Prostate gland (tissue), 2 donors: ENCODE results near the gene COL11A2. TPM values are rescaled to one million over a fixed set of nuclear protein-coding genes. Genes with fewer than 3 reads are reported as not detected.

Source experiments
- DNase-seq: peaks from one replicate; pipeline ENCODE4 v3.0.0-alpha.2; 2019; ENCODE audit warnings: low spot score
- H3K27ac ChIP-seq, 2 donors: fragments of 200-600 bp; sonication (generic); 2 replicates each; pipeline ENCODE4 v1.5.1; 2017 to 2019
- H3K27me3 ChIP-seq: fragments of 200-600 bp; sonication (generic); replicated peaks from 2 replicates; pipeline ENCODE4 v1.5.1; 2019; ENCODE audit not compliant: insufficient read depth
- H3K36me3 ChIP-seq, 2 donors: fragments of 200-600 bp; sonication (generic); 1 replicate in 1 of 2; 2 replicates in 1 of 2; pipeline versions ENCODE4 v1.5.1 to v1.8.1; 2017 to 2019
- H3K4me1 ChIP-seq: fragments of 200-600 bp; sonication (generic); replicated peaks from 2 replicates; pipeline ENCODE4 v1.5.1; 2019
- H3K4me3 ChIP-seq, 2 donors: fragments of 200-600 bp; sonication (generic); 2 replicates each; pipeline ENCODE4 v1.5.1; 2017 to 2019
- H3K9me3 ChIP-seq: fragments of 200-600 bp; sonication (generic); 2 replicates; pipeline ENCODE4 v1.5.1; 2017
- CTCF ChIP-seq, 4 experiments: fragments of 200-600 bp in 2 of 4; fragments of 450-650 bp in 2 of 4; sonication (generic) in 2 of 4; IDR thresholded peaks; 1 replicate in 3 of 4; 2 replicates in 1 of 4; pipeline ENCODE4 v1.5.1; 2016 to 2019; ENCODE audit warnings: antibody characterized with exemption in 4 of 4, mild to moderate bottlenecking in 2 of 4, moderate library complexity in 2 of 4
- POLR2A ChIP-seq: fragments of 450-650 bp; IDR thresholded peaks from one replicate; pipeline ENCODE4 v1.6.1; 2016; ENCODE audit warnings: antibody characterized with exemption, mild to moderate bottlenecking
- POLR2AphosphoS5 ChIP-seq: sonication (generic); formaldehyde crosslinking; IDR thresholded peaks from one replicate; pipeline ENCODE4 v1.6.1; 2017; ENCODE audit warnings: antibody characterized with exemption
- WGBS: methylation state at CpG from one replicate; pipeline ENCODE4 v1.1.5; 2018; 5-methylcytosine and 5-hydroxymethylcytosine counted together
- intact Hi-C: fragments of 100-400 bp; cut with DNase I; formaldehyde crosslinking; loops from one replicate; pipeline ENCODE4 v1.14.2; 2022
- total RNA-seq, 2 donors: library from RNA; depleted of rRNA; stranded (reverse); fragments of >200 nt; gene quantifications; one replicate each; pipeline ENCODE4 v1.1.0, GENCODE V29; 2016

Gene COL11A2
- total RNA-seq, 2 donors from 2014 or later: 0.91 to 3.6 TPM

- peaks cover 0 to 6% of the 10 kb centered on the region in 2 donors for H3K36me3 ChIP-seq
- H3K9me3 ChIP-seq: no peaks in the 10 kb centered on the region
- WGBS: 4% methylated on average over 4 of the region's 4 CpGs
- H3K4me3 ChIP-seq: peak overlapping the region in 1 of 2 donors; percentile 63
- TF ChIP-seq POLR2A: no peak
- no peak for DNase-seq
- peak overlapping the region in 1 of 2 donors; percentile 58 for H3K27ac ChIP-seq
- H3K27me3 ChIP-seq: no peaks in the 10 kb centered on the region
- intact Hi-C loops: no loop called here
- H3K4me1 ChIP-seq: peaks cover 6% of the 10 kb centered on the region
These were observed 11.8 kb upstream of the COL11A2 start for GRCh38 chr6:33204165-33204414.

GRCh38 chr6:33203443-33204164, 11.3 kb upstream of the COL11A2 start:
- TF ChIP-seq POLR2A (no peak), CTCF (IDR thresholded peaks at IDR 0.05) (no peak), POLR2AphosphoS5 (no peak)
- no peaks in the 10 kb centered on the region for H3K9me3 ChIP-seq
- no peak overlapping the region for H3K27ac ChIP-seq
- no peak for DNase-seq
- peaks cover 6% of the 10 kb centered on the region for H3K4me1 ChIP-seq
- 89% methylated on average over 7 of the region's 7 CpGs for WGBS
- H3K36me3 ChIP-seq: peaks cover 0 to 6% of the 10 kb centered on the region in 2 donors
- H3K4me3 ChIP-seq: no peak overlapping the region
- intact Hi-C loops: no loop called here
- no peaks in the 10 kb centered on the region for H3K27me3 ChIP-seq

- Histone ChIP-seq H3K4me3 (no peak overlapping the region), H3K36me3 (peaks cover 0 to 6% of the 10 kb centered on the region in 2 donors), H3K4me1 (peaks cover 6% of the 10 kb centered on the region), H3K27me3 (no peaks in the 10 kb centered on the region), H3K27ac (no peak overlapping the region), H3K9me3 (no peaks in the 10 kb centered on the region)
- intact Hi-C loops: no loop called here
- no peak for TF ChIP-seq POLR2A
- 86% methylated on average over 6 of the region's 6 CpGs for WGBS
- no peak for DNase-seq
These were observed 10.5 kb upstream of the COL11A2 start for GRCh38 chr6:33202799-33203198.

GRCh38 chr6:33201935-33202334, 9.7 kb upstream of the COL11A2 start:
- H3K4me1 ChIP-seq: peaks cover 6% of the 10 kb centered on the region
- peak overlapping the region; percentile 84 for H3K4me3 ChIP-seq
- WGBS: 81% methylated on average over 6 of the region's 6 CpGs
- intact Hi-C loops: loop anchor here (2.0 kb wide), 1 partner anchor 47 kb away; no protein-coding TSS in a partner anchor
- TF ChIP-seq CTCF (IDR thresholded peaks at IDR 0.05) (no peak), POLR2A (no peak), POLR2AphosphoS5 (no peak)
- no peaks in the 10 kb centered on the region for H3K9me3 ChIP-seq
- H3K36me3 ChIP-seq: peaks cover 0 to 6% of the 10 kb centered on the region in 2 donors
- peak overlapping the region; percentile 96 for H3K27ac ChIP-seq
- no peak for DNase-seq
- H3K27me3 ChIP-seq: no peaks in the 10 kb centered on the region

GRCh38 chr6:33201147-33201545, 8.9 kb upstream of the COL11A2 start:
- intact Hi-C loops: loop anchor here (2.0 kb wide), 1 partner anchor 48 kb away; no protein-coding TSS in a partner anchor
- peaks cover 0 to 6% of the 10 kb centered on the region in 2 donors for H3K36me3 ChIP-seq
- TF ChIP-seq CTCF (IDR thresholded peaks at IDR 0.05) (no peak), POLR2AphosphoS5 (no peak), POLR2A (no peak)
- H3K9me3 ChIP-seq: no peaks in the 10 kb centered on the region
- no peaks in the 10 kb centered on the region for H3K27me3 ChIP-seq
- peaks cover 6% of the 10 kb centered on the region for H3K4me1 ChIP-seq
- no peak for DNase-seq
- H3K27ac ChIP-seq: peak overlapping the region; percentile 96
- H3K4me3 ChIP-seq: peak overlapping the region; percentile 84
- 3% methylated on average over 12 of the region's 14 CpGs for WGBS
